Daoy (cell line): ENCODE measurements around the gene PLCB4. TPM values are rescaled to one million over a fixed set of nuclear protein-coding genes. Genes with fewer than 3 reads are reported as not detected.
"Not testable (repeated sequence)": the region's sequence is repeated elsewhere in the genome, so short reads cannot be mapped to it uniquely, and the experiment has no call there.

Experiments
- DNase-seq: peaks from one replicate; pipeline ENCODE4 v3.0.0-alpha.2; 2015; ENCODE audit warnings: low read depth
- total RNA-seq: library from RNA; depleted of rRNA; stranded (reverse); fragments of >200 nt; shearing (Covaris generic); gene quantifications from 2 replicates; pipeline ENCODE4 v1.2.3, GENCODE V29; 2014; rRNA removed

The PLCB4 gene
- 0.54 and 3.7 TPM in 2 replicates for total RNA-seq

DNA sequence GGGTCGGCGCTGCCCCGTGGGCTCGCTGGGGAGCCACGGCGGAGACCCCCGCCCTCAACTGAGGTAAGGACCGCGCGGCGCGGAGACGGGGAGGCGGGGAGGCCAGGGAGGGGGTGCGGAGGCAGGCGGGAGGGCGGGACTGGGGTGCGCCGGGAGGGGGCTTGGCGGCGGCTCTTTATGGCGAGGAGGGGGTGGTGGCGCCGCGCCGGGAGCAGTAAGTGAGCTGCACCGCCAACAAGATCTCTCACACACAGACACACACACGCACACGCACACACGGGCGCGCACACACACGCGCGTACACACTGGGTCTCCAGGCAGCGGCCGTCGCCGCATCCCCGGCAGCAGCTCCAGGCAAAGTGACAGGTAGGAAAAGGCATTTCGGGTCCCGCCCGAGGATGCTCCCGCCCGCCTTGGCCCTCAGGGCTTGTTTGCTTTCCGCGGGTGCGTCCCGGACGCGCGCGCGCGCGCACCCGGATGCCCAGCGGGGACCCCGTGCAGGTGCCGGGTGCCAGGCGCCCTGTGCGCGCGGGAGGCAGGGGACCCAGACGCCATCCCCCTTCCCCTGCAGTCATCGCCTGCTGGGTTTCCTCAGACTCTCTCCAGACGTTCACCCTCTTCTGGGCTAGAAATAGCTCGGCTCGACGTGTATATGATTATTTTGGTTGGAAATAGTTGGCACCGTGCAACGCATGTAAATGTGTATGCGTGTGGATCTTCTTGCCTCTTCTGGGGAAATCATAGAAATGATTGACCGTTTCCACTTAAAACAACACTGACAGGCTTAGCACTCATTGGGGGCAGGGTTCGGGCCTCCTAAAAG, at the start of gene PLCB4:
Gene PLCB4, plus strand, starts transcription at position 247 of the 823 bp plus-strand sequence. CDS start 238,728 bp downstream, outside the sequence.
- peak; percentile 59 for DNase-seq

- no peak for DNase-seq
These were observed 49.1 kb upstream of the PLCB4 start for GRCh38 chr20:9019833-9020232.

- DNase-seq = no peak
These were observed 47.7 kb upstream of the PLCB4 start for GRCh38 chr20:9021216-9021615.

DNA sequence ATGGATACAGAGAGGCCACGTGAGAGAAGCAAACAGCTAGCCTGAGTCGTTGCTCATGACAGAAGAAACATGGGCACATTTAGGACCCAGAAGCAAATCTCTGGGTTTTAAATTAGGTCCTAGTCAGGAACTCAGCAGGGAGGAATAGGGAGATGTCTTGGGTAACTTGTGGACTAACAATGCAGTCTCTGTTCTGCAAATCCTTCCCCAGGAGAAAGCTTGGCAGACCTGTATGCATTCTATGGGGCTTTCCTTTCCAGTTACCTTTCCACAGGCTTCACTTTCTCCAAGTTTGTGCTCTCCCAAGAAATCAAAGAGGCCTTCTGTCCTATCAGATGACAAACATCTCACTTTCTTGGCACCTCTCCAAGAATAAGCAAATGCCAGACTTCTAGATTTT, 47.2 kb upstream of the PLCB4 start:
- DNase-seq = no peak

DNA sequence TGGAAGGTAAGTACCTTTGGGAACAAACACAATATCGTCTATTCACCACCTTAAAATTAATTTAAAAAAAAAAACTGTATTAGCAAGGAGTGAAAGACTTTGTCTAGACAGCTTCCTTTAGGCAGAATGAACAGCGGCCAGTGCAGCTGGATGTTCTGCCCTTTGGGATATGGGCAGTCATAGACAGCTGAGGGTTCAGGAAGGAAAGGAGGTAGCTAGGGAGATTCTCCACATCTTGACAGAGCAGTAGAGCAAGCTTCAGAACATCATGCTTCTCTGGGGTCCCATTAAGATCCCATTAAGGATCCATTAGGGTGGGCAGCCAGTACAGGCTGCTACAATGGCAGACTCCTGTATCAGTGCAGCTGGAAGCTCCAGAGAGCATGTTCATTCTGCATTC, 46.5 kb upstream of the PLCB4 start:
- no peak for DNase-seq

DNA sequence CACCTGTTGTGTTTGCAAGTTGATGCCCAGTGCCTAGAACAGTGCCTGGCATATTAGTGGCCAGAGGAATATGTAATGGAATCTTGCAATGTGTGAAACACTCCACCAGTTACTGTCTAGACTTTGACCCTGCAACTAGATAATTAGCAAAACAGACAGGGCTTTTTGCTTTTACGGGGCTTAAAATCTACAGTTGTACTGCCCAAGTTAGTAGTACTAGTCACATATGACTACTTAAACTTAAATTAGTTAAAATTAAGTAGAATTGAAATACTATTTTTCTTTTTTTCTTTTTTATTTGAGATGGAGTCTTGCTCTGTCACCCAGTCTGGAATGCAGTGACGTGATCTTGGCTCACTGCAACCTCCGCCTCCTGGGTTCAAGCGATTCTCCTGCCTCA, 44.3 kb upstream of the PLCB4 start:
- DNase-seq = no peak

DNA sequence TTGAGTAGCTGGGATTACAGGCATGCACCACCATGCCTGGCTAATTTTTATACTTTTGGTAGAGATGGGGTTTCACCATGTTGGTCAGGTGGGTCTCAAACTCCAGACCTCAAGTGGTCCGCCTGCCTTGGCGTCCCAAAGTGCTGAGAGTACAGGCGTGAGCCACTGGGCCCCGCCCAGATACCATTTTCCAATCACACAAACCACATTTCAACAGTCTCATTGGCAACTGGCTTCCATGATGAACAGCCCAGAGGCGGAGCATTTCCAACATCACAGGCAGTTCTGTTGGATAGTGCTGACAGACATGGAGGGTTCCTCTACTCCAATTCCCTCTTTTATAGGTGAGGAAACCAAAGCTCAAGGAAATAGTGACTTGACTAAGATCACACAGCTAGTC, 43.9 kb upstream of the PLCB4 start:
- DNase-seq = peak; percentile 9

- DNase-seq = peak; percentile 62
These were observed 43.2 kb upstream of the PLCB4 start for GRCh38 chr20:9025643-9026042.

DNA sequence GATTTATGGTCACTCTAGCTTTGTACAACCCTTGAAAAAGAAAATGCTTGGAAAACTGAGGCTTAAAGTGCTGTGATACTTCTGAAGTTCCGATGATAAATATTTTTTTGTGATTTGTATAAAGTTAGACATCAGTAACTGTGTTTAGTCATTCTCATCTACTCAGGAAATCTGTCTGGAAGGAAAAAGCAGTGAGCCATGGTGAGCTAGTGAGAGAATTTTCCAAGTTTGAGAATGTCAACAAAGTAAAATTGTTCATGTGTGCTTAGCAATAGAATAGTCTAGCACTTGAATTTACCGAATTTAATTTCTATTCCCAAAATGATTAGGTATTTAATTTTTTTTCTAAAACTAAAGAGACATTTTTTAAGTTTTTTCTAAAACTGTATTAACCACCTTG, 41.3 kb upstream of the PLCB4 start:
- no peak for DNase-seq

DNA sequence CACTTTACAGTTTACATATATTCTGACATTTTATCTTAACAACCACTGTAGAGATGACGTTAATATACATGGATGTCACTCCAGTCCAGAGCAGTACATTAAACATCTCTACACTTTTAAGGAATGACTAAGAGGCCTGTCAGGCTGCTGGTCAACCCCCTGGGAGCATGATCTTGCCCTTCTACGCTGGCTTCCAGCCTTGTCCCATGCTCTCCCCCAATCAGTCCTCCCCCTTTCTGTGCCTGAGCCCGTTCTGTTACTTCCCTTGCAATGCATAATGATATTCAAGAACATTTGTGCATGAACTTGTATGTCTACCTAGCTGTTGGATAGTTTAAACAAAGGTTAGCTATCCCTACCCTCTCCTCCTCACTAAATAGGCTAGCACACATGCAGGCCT, 40.5 kb upstream of the PLCB4 start:
- DNase-seq = no peak

DNA sequence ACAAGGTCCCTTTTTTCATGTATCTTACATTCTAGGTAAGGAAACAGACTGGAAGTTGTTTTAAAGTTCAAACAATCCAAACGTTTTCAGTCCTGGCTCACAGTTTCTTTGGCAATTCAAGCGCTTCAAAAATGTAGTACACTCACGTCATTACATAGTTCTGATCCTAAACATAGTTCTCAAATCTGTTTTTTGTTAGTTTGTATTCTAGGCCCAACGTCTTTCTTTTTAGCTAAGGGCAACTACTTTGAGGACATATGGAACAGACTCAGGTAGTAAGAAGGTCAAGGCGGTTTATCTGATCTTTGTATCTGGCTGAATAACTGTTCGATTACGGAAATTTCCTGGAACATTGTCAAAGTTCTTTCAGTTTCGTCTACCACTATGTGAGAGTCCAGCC, 36.9 kb upstream of the PLCB4 start:
- no peak for DNase-seq

GRCh38 chr20:9032758-9033157, 36.1 kb upstream of the PLCB4 start:
- DNase-seq = no peak

- DNase-seq = peak; percentile 88
These were observed 33.8 kb upstream of the PLCB4 start for GRCh38 chr20:9035126-9035525.

DNA sequence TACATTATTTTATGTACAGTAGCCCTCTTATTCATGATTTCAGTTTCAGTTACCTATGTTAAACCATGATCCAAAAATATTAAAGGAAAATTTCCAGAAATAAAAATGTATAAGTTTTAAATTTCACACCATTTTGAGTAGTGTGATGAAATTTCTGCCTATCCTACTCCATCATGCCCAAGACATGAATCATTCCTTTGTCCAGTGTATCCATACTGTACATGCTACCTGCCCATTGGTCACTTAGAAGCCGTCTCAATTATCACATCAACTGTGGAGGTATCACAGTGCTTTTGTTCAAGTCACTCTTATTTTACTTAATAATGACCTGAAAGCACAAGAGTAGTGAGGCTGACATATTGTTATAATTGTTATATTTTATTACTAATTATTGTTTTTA, 32.3 kb upstream of the PLCB4 start:
- no peak for DNase-seq

GRCh38 chr20:9038791-9039535, 29.9 kb upstream of the PLCB4 start:
- no peak for DNase-seq

- peak; percentile 10 for DNase-seq
These were observed 27.9 kb upstream of the PLCB4 start for GRCh38 chr20:9040863-9041524.

GRCh38 chr20:9043364-9043763, 25.5 kb upstream of the PLCB4 start:
- no peak for DNase-seq

DNA sequence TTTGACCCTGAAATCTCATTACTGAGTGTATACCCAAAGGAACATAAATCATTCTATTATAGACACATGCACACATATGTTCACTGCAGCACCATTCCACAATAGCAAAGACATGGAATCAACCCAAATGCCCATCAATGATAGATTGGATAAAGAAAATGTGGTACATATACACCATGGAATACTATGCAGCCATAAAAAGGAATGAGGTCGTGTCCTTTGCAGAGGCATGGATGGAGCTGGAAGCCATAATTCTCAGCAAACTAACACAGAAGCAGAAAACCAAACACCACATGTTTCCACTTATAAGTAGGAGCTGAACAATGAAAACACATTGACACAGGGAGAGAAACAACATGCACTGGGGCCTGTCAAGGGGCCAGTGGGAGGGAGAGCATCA, 21.0 kb upstream of the PLCB4 start:
- not testable (repeated sequence) for DNase-seq

DNA sequence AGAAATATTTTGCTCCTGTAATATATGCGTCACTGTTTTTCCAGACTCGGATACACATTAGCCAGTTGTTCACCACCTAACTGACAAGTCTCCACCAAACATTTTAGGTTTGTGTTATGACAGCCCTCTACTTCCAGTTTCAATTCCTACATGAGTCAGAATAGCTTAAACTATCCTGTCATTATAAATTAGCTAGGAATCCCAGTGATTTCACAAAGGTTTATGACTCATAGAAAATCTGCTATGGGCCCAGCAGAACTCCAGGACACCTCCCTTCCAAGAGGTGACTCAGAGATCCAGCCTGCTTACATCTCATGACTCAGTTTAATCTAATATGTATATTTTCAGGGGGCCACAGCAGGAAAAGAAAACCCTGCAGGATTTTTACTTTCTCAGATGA, 17.4 kb upstream of the PLCB4 start:
- peak; percentile 90 for DNase-seq

DNA sequence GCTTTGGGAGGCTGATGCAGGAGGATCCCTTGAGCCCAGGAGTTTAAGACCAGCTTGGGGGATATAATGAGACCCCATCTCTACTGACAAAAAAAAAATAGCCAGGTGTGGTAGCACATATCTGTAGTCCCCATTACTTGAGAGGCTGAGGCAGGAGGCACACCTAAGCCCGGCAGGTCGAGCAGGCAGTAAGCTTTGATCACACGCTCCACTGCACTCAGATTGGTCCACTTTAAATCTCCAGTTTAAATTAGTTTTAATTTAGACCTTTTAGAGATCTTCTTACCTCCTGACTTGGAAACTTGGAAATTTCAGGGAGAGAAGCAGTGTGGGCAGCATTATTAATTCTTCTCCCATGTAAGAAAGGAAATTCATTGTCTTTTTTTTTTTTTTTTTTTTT, 16.8 kb upstream of the PLCB4 start:
- DNase-seq = no peak

DNA sequence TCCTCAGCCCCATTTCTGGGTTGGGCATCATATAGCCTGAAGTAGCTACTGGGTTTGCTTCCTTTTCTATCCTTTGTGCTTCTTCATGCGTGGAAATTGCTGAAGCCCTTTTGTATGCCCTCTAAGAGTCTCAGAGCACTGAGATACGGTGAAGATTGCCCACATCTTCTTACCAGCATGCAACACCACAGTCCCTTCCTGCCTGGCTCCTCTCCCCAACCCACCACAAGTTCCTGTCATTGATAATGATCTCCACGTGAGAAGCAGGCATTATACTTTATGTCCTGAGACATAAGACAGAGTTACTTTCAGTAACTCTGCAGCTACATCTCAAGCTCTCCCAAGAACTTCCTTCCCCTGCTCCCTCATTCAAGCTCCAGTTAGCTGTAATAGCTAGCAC, 15.8 kb upstream of the PLCB4 start:
- DNase-seq = no peak

DNA sequence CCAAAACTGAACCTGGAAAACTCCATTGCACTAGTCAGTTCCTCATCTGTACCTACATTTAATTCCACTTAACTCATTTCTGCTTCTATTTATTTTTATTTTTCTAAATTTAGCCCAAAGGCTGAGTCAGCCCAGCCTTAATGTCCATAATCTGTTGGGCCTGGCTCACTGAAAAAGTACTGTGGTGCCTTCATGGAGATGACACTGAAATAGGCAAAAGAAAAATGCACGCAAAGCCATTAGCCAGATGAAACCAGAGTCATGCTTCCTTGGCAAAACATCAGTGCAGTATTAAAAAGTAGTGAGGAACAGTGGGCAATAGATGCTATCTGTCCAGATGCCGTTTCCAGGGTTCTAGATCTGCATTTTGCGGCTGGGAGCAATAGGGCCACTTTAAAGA, 14.7 kb upstream of the PLCB4 start:
- DNase-seq = no peak

DNA sequence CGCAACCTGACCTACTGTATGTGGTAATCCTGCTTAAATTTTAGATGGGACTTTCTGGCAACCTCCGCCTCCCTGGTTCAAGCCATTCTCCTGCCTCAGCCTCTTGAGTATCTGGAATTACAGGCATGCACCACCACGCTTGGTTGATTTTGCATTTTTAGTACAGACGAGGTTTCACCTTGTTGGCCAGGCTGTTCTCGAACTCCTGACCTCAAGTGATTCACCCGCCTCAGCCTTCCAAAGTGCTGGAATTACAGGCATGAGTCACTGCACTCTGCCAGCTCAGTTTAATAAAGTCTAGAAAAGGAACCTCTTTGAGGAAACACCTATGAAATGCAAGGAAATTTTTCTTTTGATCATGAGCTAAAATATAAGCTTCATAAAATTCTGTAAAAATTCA, 9.0 kb upstream of the PLCB4 start:
- peak; percentile 44 for DNase-seq
